Sigmoid colon (tissue), 7 donors: ENCODE measurements around the gene GPD1. TPM values are rescaled to one million over a fixed set of nuclear protein-coding genes. Genes with fewer than 3 reads are reported as not detected.

Source experiments
- DNase-seq: peaks from one replicate; pipeline ENCODE4 v3.0.0-alpha.2; 2019
- H3K27ac ChIP-seq, 4 donors: fragments of 200-600 bp; sonication (generic); one replicate each; pipeline ENCODE4 v1.5.1; 2016 to 2019; ENCODE audit warnings: mild to moderate bottlenecking in 1 of 4
- H3K27me3 ChIP-seq, 3 donors: fragments of 200-600 bp; sonication (generic); one replicate each; pipeline ENCODE4 v1.5.1; 2019; ENCODE audit warnings: mild to moderate bottlenecking in 1 of 3
- H3K36me3 ChIP-seq, 4 donors: fragments of 200-600 bp; sonication (generic); one replicate each; pipeline ENCODE4 v1.5.1; 2016 to 2019
- H3K4me1 ChIP-seq, 4 donors: fragments of 200-600 bp; sonication (generic); one replicate each; pipeline ENCODE4 v1.5.1; 2017 to 2019
- H3K4me3 ChIP-seq, 4 donors: fragments of 200-600 bp; sonication (generic); one replicate each; pipeline ENCODE4 v1.5.1; 2017 to 2019; ENCODE audit warnings: mild to moderate bottlenecking in 2 of 4, moderate library complexity in 1 of 4
- H3K9me3 ChIP-seq, 4 donors: fragments of 200-600 bp in 3 of 4; sonication (generic) in 3 of 4; one replicate each; pipeline versions ENCODE4 v1.5.1 to v1.6.1; 2013 to 2019
- EP300 ChIP-seq, 4 donors: sonication (generic); formaldehyde crosslinking; IDR thresholded peaks; one replicate each; pipeline ENCODE4 v1.6.1; 2017; ENCODE audit warnings: antibody characterized with exemption in 4 of 4
- POLR2A ChIP-seq, 2 donors: fragments of 450-650 bp; IDR thresholded peaks; one replicate each; pipeline ENCODE4 v1.6.1; 2016; ENCODE audit warnings: antibody characterized with exemption in 2 of 2, mild to moderate bottlenecking in 2 of 2, moderate library complexity in 2 of 2
- POLR2AphosphoS5 ChIP-seq, 4 donors: sonication (generic); formaldehyde crosslinking; IDR thresholded peaks; one replicate each; pipeline ENCODE4 v1.6.1; 2017; ENCODE audit warnings: antibody characterized with exemption in 4 of 4
- WGBS, 2 donors: extraction: QIAGEN DNeasy Blood & Tissue Kit; methylation state at CpG; one replicate each; pipeline ENCODE4 v1.1.7; 2013; 5-methylcytosine and 5-hydroxymethylcytosine counted together
- intact Hi-C: fragments of 100-400 bp; cut with DNase I; formaldehyde crosslinking; loops from one replicate; pipeline ENCODE4 v1.15.1; 2023
- polyA plus RNA-seq, 3 donors: library from polyadenylated mRNA; stranded (reverse); fragments of 200-250 nt; gene quantifications; one replicate each; pipeline ENCODE4 v1.2.3, GENCODE V29; 2013
- total RNA-seq, 4 donors: library from RNA; depleted of rRNA; stranded (reverse); fragments of >200 nt; gene quantifications; one replicate each; pipeline ENCODE4 v1.1.0, GENCODE V29; 2016
- TF ChIP-seq, protein P1 (sequence below), 4 experiments: fragments of 450-650 bp in 3 of 4; fragments of 200-600 bp in 1 of 4; IDR thresholded peaks; one replicate each; pipeline ENCODE4 v1.5.1; 2016 to 2019; ENCODE audit warnings: antibody characterized with exemption in 4 of 4, mild to moderate bottlenecking in 3 of 4, moderate library complexity in 2 of 4
- donor health status: healthy with polysubstance abuse.
- donor health status: Bipolar disorder and iron deficiency.
- donor health status: healthy.

The GPD1 gene
- total and polyA plus RNA-seq, 7 donors: 0.55 to 59.6 (median 3.0) TPM

- H3K4me3 ChIP-seq: no peak overlapping the region
- no peak for TF ChIP-seq POLR2A (IDR thresholded peaks at IDR 0.05)
- no peak for TF ChIP-seq EP300 (IDR thresholded peaks at IDR 0.05)
- no peak for TF ChIP-seq POLR2AphosphoS5 (IDR thresholded peaks at IDR 0.05)
- TF ChIP-seq, protein P1, sequence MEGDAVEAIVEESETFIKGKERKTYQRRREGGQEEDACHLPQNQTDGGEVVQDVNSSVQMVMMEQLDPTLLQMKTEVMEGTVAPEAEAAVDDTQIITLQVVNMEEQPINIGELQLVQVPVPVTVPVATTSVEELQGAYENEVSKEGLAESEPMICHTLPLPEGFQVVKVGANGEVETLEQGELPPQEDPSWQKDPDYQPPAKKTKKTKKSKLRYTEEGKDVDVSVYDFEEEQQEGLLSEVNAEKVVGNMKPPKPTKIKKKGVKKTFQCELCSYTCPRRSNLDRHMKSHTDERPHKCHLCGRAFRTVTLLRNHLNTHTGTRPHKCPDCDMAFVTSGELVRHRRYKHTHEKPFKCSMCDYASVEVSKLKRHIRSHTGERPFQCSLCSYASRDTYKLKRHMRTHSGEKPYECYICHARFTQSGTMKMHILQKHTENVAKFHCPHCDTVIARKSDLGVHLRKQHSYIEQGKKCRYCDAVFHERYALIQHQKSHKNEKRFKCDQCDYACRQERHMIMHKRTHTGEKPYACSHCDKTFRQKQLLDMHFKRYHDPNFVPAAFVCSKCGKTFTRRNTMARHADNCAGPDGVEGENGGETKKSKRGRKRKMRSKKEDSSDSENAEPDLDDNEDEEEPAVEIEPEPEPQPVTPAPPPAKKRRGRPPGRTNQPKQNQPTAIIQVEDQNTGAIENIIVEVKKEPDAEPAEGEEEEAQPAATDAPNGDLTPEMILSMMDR (IDR thresholded peaks at IDR 0.05): no peak
- H3K9me3 ChIP-seq: no peaks in the 10 kb centered on the region
- DNase-seq: no peak
- peaks cover 0 to 17% (median 12%) of the 10 kb centered on the region in 4 donors for H3K4me1 ChIP-seq
- H3K27ac ChIP-seq: no peak overlapping the region
- intact Hi-C loops: no loop called here
- peaks cover 15 to 34% (median 24%) of the 10 kb centered on the region in 4 donors for H3K36me3 ChIP-seq
- no peaks in the 10 kb centered on the region for H3K27me3 ChIP-seq
- 89 to 90% methylated on average over 2 of the region's 2 CpGs for WGBS, 2 donors
Observed at GRCh38 chr12:50102131-50102531, 1.7 kb upstream of the GPD1 start.

DNA sequence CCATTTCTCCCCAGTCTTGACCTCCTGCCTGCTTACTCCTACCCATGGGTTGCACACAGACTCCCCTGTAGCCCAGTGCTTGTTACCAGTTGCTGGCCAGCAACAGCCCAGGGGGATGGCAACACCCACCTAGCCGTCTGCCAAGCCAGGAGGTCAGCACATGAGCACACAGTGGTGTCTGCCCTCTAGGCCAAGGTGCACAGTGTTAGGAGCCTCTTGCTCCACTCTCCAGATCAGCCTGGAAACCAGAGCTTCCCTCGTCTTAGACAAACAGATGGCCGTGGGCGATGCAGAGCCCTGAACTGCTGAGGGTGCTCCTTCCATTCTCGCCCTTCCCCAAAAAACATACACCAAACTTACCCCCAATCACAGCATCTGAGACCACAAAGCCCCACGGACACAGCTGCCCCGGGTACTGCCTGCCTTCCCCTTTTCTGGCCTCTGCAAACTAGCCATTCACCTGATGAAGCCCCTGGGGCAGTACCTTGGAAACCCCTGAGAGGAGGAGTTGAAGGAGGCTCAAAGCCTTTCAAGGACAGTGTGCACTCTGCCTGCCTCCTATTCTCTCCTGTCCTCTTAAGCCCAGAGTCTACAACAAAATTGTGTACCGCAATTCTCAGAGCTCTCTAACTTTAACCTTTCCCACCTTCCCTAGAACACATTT lies 1.0 kb upstream of the GPD1 start:
- DNase-seq: no peak
- Histone ChIP-seq H3K4me1 (peaks cover 0 to 17% (median 12%) of the 10 kb centered on the region in 4 donors), H3K36me3 (peaks cover 13 to 28% (median 21%) of the 10 kb centered on the region in 4 donors), H3K4me3 (no peak overlapping the region), H3K9me3 (no peaks in the 10 kb centered on the region), H3K27me3 (no peaks in the 10 kb centered on the region), H3K27ac (no peak overlapping the region)
- intact Hi-C loops: no loop called here
- WGBS, 2 donors: 80 to 88% methylated on average over 8 of the region's 8 CpGs
- TF ChIP-seq, protein P1 (IDR thresholded peaks at IDR 0.05): no peak
- TF ChIP-seq EP300 (IDR thresholded peaks at IDR 0.05) (no peak), POLR2AphosphoS5 (IDR thresholded peaks at IDR 0.05) (no peak), POLR2A (IDR thresholded peaks at IDR 0.05) (no peak)

GRCh38 chr12:50103351-50103750 lies 457 bp upstream of the GPD1 start:
- Histone ChIP-seq H3K27ac (peak overlapping the region in 2 of 4 donors; percentile 21 to 34), H3K4me3 (no peak overlapping the region), H3K4me1 (peaks cover 0 to 17% (median 12%) of the 10 kb centered on the region in 4 donors), H3K36me3 (peaks cover 10 to 22% (median 16%) of the 10 kb centered on the region in 4 donors), H3K9me3 (no peaks in the 10 kb centered on the region), H3K27me3 (no peaks in the 10 kb centered on the region)
- 96% methylated on average over 2 of the region's 2 CpGs for WGBS, 2 donors
- DNase-seq: no peak
- intact Hi-C loops: no loop called here
- TF ChIP-seq POLR2A (IDR thresholded peaks at IDR 0.05) (no peak), EP300 (IDR thresholded peaks at IDR 0.05) (no peak), POLR2AphosphoS5 (IDR thresholded peaks at IDR 0.05) (no peak)
- TF ChIP-seq, protein P1 (IDR thresholded peaks at IDR 0.05): no peak

- 61 to 80% methylated on average over 14 of the region's 14 CpGs for WGBS, 2 donors
- H3K27me3 ChIP-seq: no peaks in the 10 kb centered on the region
- H3K36me3 ChIP-seq: peaks cover 0 to 9% (median 3%) of the 10 kb centered on the region in 4 donors
- no peak overlapping the region for H3K4me3 ChIP-seq
- TF ChIP-seq, protein P1 (IDR thresholded peaks at IDR 0.05): no peak
- TF ChIP-seq POLR2AphosphoS5 (IDR thresholded peaks at IDR 0.05) (no peak), EP300 (IDR thresholded peaks at IDR 0.05) (no peak), POLR2A (IDR thresholded peaks at IDR 0.05) (no peak)
- no peak overlapping the region for H3K27ac ChIP-seq
- intact Hi-C loops: no loop called here
- H3K9me3 ChIP-seq: no peaks in the 10 kb centered on the region
- peaks cover 0 to 18% (median 13%) of the 10 kb centered on the region in 4 donors for H3K4me1 ChIP-seq
- peak; percentile 87 for DNase-seq
Observed at GRCh38 chr12:50104417-50105366, 884 bp downstream of the GPD1 start.
